ENCODE results near the gene ARSA.
A peak's percentile ranks its signal among the peaks of the same experiment; 100 is the strongest.

DNA sequence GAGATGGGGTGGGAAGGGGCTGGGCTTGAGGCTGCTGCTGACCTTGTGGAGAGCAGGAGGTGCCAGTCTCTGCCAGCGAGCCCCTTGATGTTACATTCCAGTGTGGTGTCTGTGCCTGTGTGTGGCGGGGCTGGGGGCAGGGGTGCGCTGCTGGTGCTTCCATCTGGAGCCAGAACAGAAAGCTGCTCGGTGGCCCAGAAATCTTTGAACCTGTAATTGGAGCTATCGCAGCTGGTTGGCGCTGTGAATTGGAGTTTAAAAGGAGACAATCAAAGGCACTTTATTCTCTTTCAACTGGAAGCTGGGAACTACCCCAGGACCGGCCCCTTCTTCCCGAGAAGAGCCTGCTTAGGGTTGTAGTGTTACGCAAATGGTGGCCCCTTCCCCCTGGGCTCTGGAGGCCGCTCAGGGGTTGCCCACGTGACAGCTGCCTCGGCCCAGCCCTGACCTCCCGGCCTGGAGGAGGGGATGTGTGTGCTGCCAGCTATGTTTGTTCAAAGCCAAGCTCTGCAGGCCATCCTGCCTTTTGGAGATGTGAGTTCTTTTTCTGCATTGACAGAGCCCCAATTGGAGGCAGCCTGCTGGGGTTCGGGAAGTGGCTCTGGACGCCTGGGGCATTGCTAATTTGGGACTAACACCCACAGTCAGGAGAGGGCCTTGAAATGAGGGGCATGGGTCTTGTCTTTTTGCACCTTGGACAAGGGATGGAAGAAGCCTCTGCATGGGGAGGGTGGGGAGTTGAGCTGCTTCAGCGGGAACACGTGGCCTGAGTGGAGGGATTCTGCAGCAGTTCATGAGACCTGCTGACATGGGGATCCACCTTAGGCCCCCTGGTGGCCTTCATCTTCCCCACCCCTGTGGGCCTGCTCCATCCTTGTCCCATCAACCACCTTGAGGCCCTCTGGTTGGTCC is 14.0 kb upstream of the ARSA start:
- TF ChIP-seq, protein P1, sequence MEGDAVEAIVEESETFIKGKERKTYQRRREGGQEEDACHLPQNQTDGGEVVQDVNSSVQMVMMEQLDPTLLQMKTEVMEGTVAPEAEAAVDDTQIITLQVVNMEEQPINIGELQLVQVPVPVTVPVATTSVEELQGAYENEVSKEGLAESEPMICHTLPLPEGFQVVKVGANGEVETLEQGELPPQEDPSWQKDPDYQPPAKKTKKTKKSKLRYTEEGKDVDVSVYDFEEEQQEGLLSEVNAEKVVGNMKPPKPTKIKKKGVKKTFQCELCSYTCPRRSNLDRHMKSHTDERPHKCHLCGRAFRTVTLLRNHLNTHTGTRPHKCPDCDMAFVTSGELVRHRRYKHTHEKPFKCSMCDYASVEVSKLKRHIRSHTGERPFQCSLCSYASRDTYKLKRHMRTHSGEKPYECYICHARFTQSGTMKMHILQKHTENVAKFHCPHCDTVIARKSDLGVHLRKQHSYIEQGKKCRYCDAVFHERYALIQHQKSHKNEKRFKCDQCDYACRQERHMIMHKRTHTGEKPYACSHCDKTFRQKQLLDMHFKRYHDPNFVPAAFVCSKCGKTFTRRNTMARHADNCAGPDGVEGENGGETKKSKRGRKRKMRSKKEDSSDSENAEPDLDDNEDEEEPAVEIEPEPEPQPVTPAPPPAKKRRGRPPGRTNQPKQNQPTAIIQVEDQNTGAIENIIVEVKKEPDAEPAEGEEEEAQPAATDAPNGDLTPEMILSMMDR (IDR thresholded peaks at IDR 0.05 in 2 of 3, conservative IDR thresholded peaks at IDR 0.05 in 1 of 3; ENCODE audit: borderline replicate concordance in 1 of 3, insufficient read depth in 1 of 3, low read depth in 2 of 3, low read length in 2 of 3) = 0 out of 6 replicates have a peak, but pooled peaks of 1 of the 3 experiments have one; percentile 12
- no peak for TF ChIP-seq YY1 (IDR thresholded peaks at IDR 0.05; ENCODE audit: extremely low read depth, insufficient replicate concordance, low read depth, low read length)
- no peak for TF ChIP-seq POLR2A (IDR thresholded peaks at IDR 0.05; ENCODE audit: borderline replicate concordance, extremely low read depth, insufficient read depth, insufficient read length)
- TF ChIP-seq POLR2AphosphoS5 (IDR thresholded peaks at IDR 0.05; ENCODE audit: low read depth, low read length) = no peak
- TF ChIP-seq EZH2 (IDR thresholded peaks at IDR 0.05) = no peak
- no peak for TF ChIP-seq MAX (IDR thresholded peaks at IDR 0.05)
- no peak for TF ChIP-seq FOSL1 (IDR thresholded peaks at IDR 0.05; ENCODE audit: low read depth)
